HG03175 (cell line): ENCODE data around the gene GALNS.
"Not testable (repeated sequence)": the region's sequence is repeated elsewhere in the genome, so short reads cannot be mapped to it uniquely, and the experiment has no call there.

Experiments used
- ATAC-seq: cut with Tn5 transposase; IDR thresholded peaks from one replicate; pipeline ENCODE4 v1.9.1; 2021; ENCODE audit warnings: mild to moderate bottlenecking, moderate library complexity; ENCODE audit not compliant: unreplicated experiment

The GALNS gene

GRCh38 chr16:88807142-88807625 is 49.6 kb downstream of the GALNS start:
- ATAC-seq, result no peak

GRCh38 chr16:88806491-88807111 is 50.1 kb downstream of the GALNS start:
- no peak for ATAC-seq

- no peak for ATAC-seq
Observed at GRCh38 chr16:88805887-88806393, 50.8 kb downstream of the GALNS start.

GRCh38 chr16:88805340-88805715 is 51.4 kb downstream of the GALNS start:
- ATAC-seq, result no peak

- no peak for ATAC-seq
Observed at GRCh38 chr16:88804552-88805339, 52.0 kb downstream of the GALNS start.

- ATAC-seq, result no peak
Observed at GRCh38 chr16:88804173-88804551, 52.6 kb downstream of the GALNS start.

- ATAC-seq, result peak; percentile 57
Observed at GRCh38 chr16:88803264-88803987, 53.3 kb downstream of the GALNS start, which contains the start of gene CDT1. Gene CDT1 (plus strand): TSS chr16:88803789. CDS start chr16:88803832, 43 bp downstream.

- no peak for ATAC-seq
Observed at GRCh38 chr16:88800277-88800592, 56.5 kb downstream of the GALNS start.

- no peak for ATAC-seq
Observed at GRCh38 chr16:88799569-88800276, 57.0 kb downstream of the GALNS start.

GRCh38 chr16:88798772-88799455 is 57.8 kb downstream of the GALNS start:
- no peak for ATAC-seq

GRCh38 chr16:88798073-88798472 is 58.7 kb downstream of the GALNS start:
- ATAC-seq, result no peak

- ATAC-seq, result no peak
Observed at GRCh38 chr16:88796278-88796677, 60.5 kb downstream of the GALNS start.

- no peak for ATAC-seq
Observed at GRCh38 chr16:88793251-88793954, 63.3 kb downstream of the GALNS start.

- ATAC-seq, result no peak
Observed at GRCh38 chr16:88792668-88793250, 64.0 kb downstream of the GALNS start.

- no peak for ATAC-seq
Observed at GRCh38 chr16:88792078-88792550, 64.6 kb downstream of the GALNS start.

- ATAC-seq, result no peak
Observed at GRCh38 chr16:88790312-88791211, 66.2 kb downstream of the GALNS start.

- no peak for ATAC-seq
Observed at GRCh38 chr16:88789594-88789993, 67.2 kb downstream of the GALNS start.

- ATAC-seq, result not testable (repeated sequence)
Observed at GRCh38 chr16:88788749-88789148, 68.0 kb downstream of the GALNS start.
